Measurements from ENCODE around the gene OTOA. TPM values are rescaled to one million over a fixed set of nuclear protein-coding genes. Genes with fewer than 3 reads are reported as not detected.
"Not testable (repeated sequence)": the region's sequence is repeated elsewhere in the genome, so short reads cannot be mapped to it uniquely, and the experiment has no call there.

OTOA gene
- total and polyA plus RNA-seq, 2 of the 13 experiments (the other 11 are each of a cell fraction or from before 2014, with no cell fraction given) = 0.05 to 0.15 TPM

- TF ChIP-seq ZNF670 (CRISPR knock-in tag; IDR thresholded peaks at IDR 0.05; ENCODE audit: borderline replicate concordance) = no peak
- no peak for TF ChIP-seq KDM1A (CRISPR knock-in tag; IDR thresholded peaks at IDR 0.05)
- TF ChIP-seq ZKSCAN1 (IDR thresholded peaks at IDR 0.05; ENCODE audit: low read length) = no peak
- TF ChIP-seq PRMT3 (CRISPR knock-in tag; IDR thresholded peaks at IDR 0.05; ENCODE audit: borderline replicate concordance, low read depth) = no peak
- no peak for TF ChIP-seq EP300 (IDR thresholded peaks at IDR 0.05; ENCODE audit: low read depth in 2 of 2, low read length in 2 of 2)
- TF ChIP-seq EP300 (CRISPR knock-in tag; IDR thresholded peaks at IDR 0.05; ENCODE audit: borderline replicate concordance) = 0 out of 2 replicates have a peak, but pooled peaks have one; percentile 14
- TF ChIP-seq ZSCAN31 (CRISPR knock-in tag; IDR thresholded peaks at IDR 0.05; ENCODE audit: low read depth) = no peak
- no peak for TF ChIP-seq ZBTB49 (CRISPR knock-in tag; IDR thresholded peaks at IDR 0.05; ENCODE audit: borderline replicate concordance)
- no peak for TF ChIP-seq ZNF773 (CRISPR knock-in tag; IDR thresholded peaks at IDR 0.05; ENCODE audit: borderline replicate concordance)
- TF ChIP-seq SP2 (CRISPR knock-in tag; IDR thresholded peaks at IDR 0.05) = no peak
- TF ChIP-seq FOXP1 (IDR thresholded peaks at IDR 0.05) = no peak
- TF ChIP-seq FOXP1 (CRISPR knock-in tag; IDR thresholded peaks at IDR 0.05) = peak; percentile 7; the same call in 1 of the 2 replicates
- no peak for TF ChIP-seq TAF15 (IDR thresholded peaks at IDR 0.05; ENCODE audit: low read depth, low read length, poor library complexity, severe bottlenecking)
- peak; percentile 31; the same call in 1 of the 2 replicates for TF ChIP-seq ZNF652 (CRISPR knock-in tag; IDR thresholded peaks at IDR 0.05; ENCODE audit: borderline replicate concordance, low read depth)
- TF ChIP-seq SOX13 (IDR thresholded peaks at IDR 0.05) = no peak
- no peak for TF ChIP-seq SOX13 (CRISPR knock-in tag; conservative IDR thresholded peaks at IDR 0.05 in 1 of 2, IDR thresholded peaks at IDR 0.05 in 1 of 2)
- 0 out of 2 replicates have a peak, but pooled peaks have one; percentile 40 for TF ChIP-seq NFKBIZ (CRISPR knock-in tag; IDR thresholded peaks at IDR 0.05)
- no peak for TF ChIP-seq U2AF2 (IDR thresholded peaks at IDR 0.05; ENCODE audit: low read depth, low read length)
- TF ChIP-seq RXRA (CRISPR knock-in tag; IDR thresholded peaks at IDR 0.05) = peak; percentile 49; the same call in 1 of the 2 replicates
- TF ChIP-seq HHEX (CRISPR knock-in tag; IDR thresholded peaks at IDR 0.05) = no peak
- no peak for TF ChIP-seq FOXK2 (IDR thresholded peaks at IDR 0.05)
- peak; percentile 85 for TF ChIP-seq FOSL2 (CRISPR knock-in tag; IDR thresholded peaks at IDR 0.05)
- TF ChIP-seq ZNF468 (CRISPR knock-in tag; IDR thresholded peaks at IDR 0.05) = no peak
- TF ChIP-seq PLRG1 (conservative IDR thresholded peaks at IDR 0.05) = no peak
These were observed 29.6 kb upstream of the OTOA start (continued) for GRCh38 chr16:21634216-21634615.

DNA sequence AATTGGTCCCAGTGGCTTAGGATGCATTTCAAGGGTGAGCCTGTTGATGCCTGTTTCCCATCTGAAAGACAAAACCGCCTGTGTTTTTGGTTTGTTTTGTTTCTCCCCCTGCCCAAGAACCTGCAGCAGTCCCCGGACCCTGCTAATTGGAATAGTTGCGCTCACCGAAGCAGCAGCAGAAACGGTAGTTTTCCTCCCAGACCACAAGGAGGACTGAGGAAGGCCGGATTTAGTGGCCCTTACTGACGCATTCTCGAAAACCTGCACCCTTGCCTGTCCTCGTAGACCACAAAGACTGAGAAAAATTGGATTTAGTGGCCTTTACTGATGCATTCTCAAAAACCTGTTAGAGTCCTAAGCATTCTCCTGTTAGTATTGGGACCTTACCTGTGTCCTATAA, 28.1 kb upstream of the OTOA start:
- H3K27ac ChIP-seq (ENCODE audit: extremely low read length, insufficient read depth, low read length); H3K9me3 ChIP-seq (ENCODE audit: low read length); ATAC-seq; H3K4me3 ChIP-seq (replicated peaks in 1 of 3; ENCODE audit: insufficient read depth in 1 of 3, low read depth in 2 of 3, low read length in 3 of 3); H3K79me2 ChIP-seq (ENCODE audit: insufficient read depth, low read length); H3K27me3 ChIP-seq (ENCODE audit: control insufficient read depth in 1 of 2, insufficient read depth in 2 of 2, low read length in 2 of 2); H3K4me2 ChIP-seq (ENCODE audit: low read depth, low read length); intact Hi-C loops (cut with micrococcal nuclease; ENCODE audit: unreplicated experiment); H2AFZ ChIP-seq (ENCODE audit: low read length); BruUV-seq (replicated peaks); H3K36me3 ChIP-seq (replicated peaks in 1 of 2; ENCODE audit: control insufficient read depth in 1 of 2, insufficient read depth in 2 of 2, low read length in 2 of 2); CTCF ChIA-PET (ENCODE audit: low intra/inter-chr PET ratio, low total read pairs); H4K20me1 ChIP-seq (ENCODE audit: insufficient read depth, low read length); FAIRE-seq; POLR2A ChIA-PET; DNase-seq (ENCODE audit: low spot score); H3K9ac ChIP-seq (ENCODE audit: insufficient read depth, low read depth, low read length): not testable (repeated sequence)
- peaks cover 41% of the 10 kb centered on the region for H3K4me1 ChIP-seq (ENCODE audit: insufficient read depth, low read length)
- in situ Hi-C loops (cut with HindIII; ENCODE audit: extremely low pct_ligation_motif_present, low pct_unique_long_range_greater_than_20kb) = loop anchor here (5.0 kb wide), 1 partner anchor 33 kb away; no protein-coding TSS in a partner anchor
- 96% methylated on average over 9 of the region's 9 CpGs for WGBS (ENCODE audit: low lambda C conversion rate)
